GM18498 (cell line): Measurements from ENCODE around the gene SHMT2.
A peak's percentile ranks its signal among the peaks of the same experiment; 100 is the strongest.

Experiments
- ATAC-seq: cut with Tn5 transposase; IDR thresholded peaks from one replicate; pipeline ENCODE4 v1.9.1; 2021; ENCODE audit warnings: mild to moderate bottlenecking, moderate library complexity; ENCODE audit not compliant: unreplicated experiment

Gene SHMT2

GRCh38 chr12:57238854-57239554 lies 9.5 kb downstream of the SHMT2 start:
- ATAC-seq, result peak; percentile 58

- no peak for ATAC-seq
Measured at GRCh38 chr12:57239587-57240065, 10.1 kb downstream of the SHMT2 start.

- ATAC-seq, result peak; percentile 24
Measured at GRCh38 chr12:57240066-57240921, 10.8 kb downstream of the SHMT2 start.

- no peak for ATAC-seq
Measured at GRCh38 chr12:57240926-57241401, 11.5 kb downstream of the SHMT2 start.

- no peak for ATAC-seq
Measured at GRCh38 chr12:57241402-57242310, 12.1 kb downstream of the SHMT2 start.

GRCh38 chr12:57242329-57242690 lies 12.8 kb downstream of the SHMT2 start:
- no peak for ATAC-seq

GRCh38 chr12:57242691-57243454 lies 13.4 kb downstream of the SHMT2 start:
- peak; percentile 33 for ATAC-seq

GRCh38 chr12:57243521-57244311 lies 14.2 kb downstream of the SHMT2 start:
- ATAC-seq, result peak; percentile 29

- ATAC-seq, result no peak
Measured at GRCh38 chr12:57244312-57244696, 14.8 kb downstream of the SHMT2 start.

GRCh38 chr12:57247041-57247440 lies 17.5 kb downstream of the SHMT2 start:
- ATAC-seq, result no peak

- no peak for ATAC-seq
Measured at GRCh38 chr12:57248934-57249742, 19.6 kb downstream of the SHMT2 start.

GRCh38 chr12:57250541-57250940 lies 21.0 kb downstream of the SHMT2 start:
- ATAC-seq, result no peak

GRCh38 chr12:57250956-57251355 lies 21.4 kb downstream of the SHMT2 start, which contains the start of gene STAC3:
STAC3 (minus strand) TSS chr12:57251187; CDS start chr12:57249636, 1,551 bp downstream.
- ATAC-seq, result no peak

- no peak for ATAC-seq
Measured at GRCh38 chr12:57254506-57255280, 25.2 kb downstream of the SHMT2 start.

- ATAC-seq, result no peak
Measured at GRCh38 chr12:57255916-57256315, 26.4 kb downstream of the SHMT2 start.

GRCh38 chr12:57258977-57259970 lies 29.8 kb downstream of the SHMT2 start:
- ATAC-seq, result no peak
